SJCRH30 (cell line): ENCODE results near the gene TMEM273. TPM values are rescaled to one million over a fixed set of nuclear protein-coding genes. Genes with fewer than 3 reads are reported as not detected.

Experiments used
- DNase-seq, 2 experiments: peaks; one replicate each; pipeline ENCODE4 v3.0.0-alpha.2; 2015 to 2020
- H3K27ac ChIP-seq: fragments of 250-450 bp; sonication (Bioruptor Pico); 2 replicates; pipeline ENCODE4 v1.5.1; 2020; ENCODE audit warnings: mild to moderate bottlenecking, moderate library complexity
- H3K27me3 ChIP-seq: fragments of 250-450 bp; sonication (Bioruptor Pico); 2 replicates; pipeline ENCODE4 v1.5.1; 2020; ENCODE audit warnings: mild to moderate bottlenecking, moderate library complexity
- H3K36me3 ChIP-seq: fragments of 250-450 bp; sonication (Bioruptor Pico); 2 replicates; pipeline ENCODE4 v1.5.1; 2020; ENCODE audit warnings: mild to moderate bottlenecking, moderate library complexity
- H3K4me1 ChIP-seq: fragments of 250-450 bp; sonication (Bioruptor Pico); 2 replicates; pipeline ENCODE4 v1.5.1; 2020; ENCODE audit warnings: mild to moderate bottlenecking, moderate library complexity
- H3K4me3 ChIP-seq: fragments of 250-450 bp; sonication (Bioruptor Pico); 2 replicates; pipeline ENCODE4 v1.5.1; 2020; ENCODE audit warnings: mild to moderate bottlenecking, moderate library complexity
- H3K9me3 ChIP-seq: fragments of 250-450 bp; sonication (Bioruptor Pico); replicated peaks from 2 replicates; pipeline ENCODE4 v1.5.1; 2020; ENCODE audit warnings: mild to moderate bottlenecking, moderate library complexity
- total RNA-seq: library from RNA; depleted of rRNA; stranded (reverse); fragments of >200 nt; shearing (Covaris generic); gene quantifications from 2 replicates; pipeline ENCODE4 v1.2.3, GENCODE V29; 2014

TMEM273 gene
- total RNA-seq, 1 experiment from 2014 or later = 2.5 TPM

- H3K27me3 ChIP-seq = no peaks in the 10 kb centered on the region
- H3K36me3 ChIP-seq = no peaks in the 10 kb centered on the region
- H3K4me1 ChIP-seq = no peaks in the 10 kb centered on the region
- no peak overlapping the region for H3K4me3 ChIP-seq
- no peak for DNase-seq
- H3K9me3 ChIP-seq = no peaks in the 10 kb centered on the region
- no peak overlapping the region for H3K27ac ChIP-seq
These were observed 13.2 kb downstream of the TMEM273 start for GRCh38 chr10:49174926-49175500.

- DNase-seq = no peak
- Histone ChIP-seq H3K4me3 (no peak overlapping the region), H3K36me3 (no peaks in the 10 kb centered on the region), H3K9me3 (no peaks in the 10 kb centered on the region), H3K4me1 (no peaks in the 10 kb centered on the region), H3K27ac (no peak overlapping the region), H3K27me3 (no peaks in the 10 kb centered on the region)
These were observed 13.8 kb downstream of the TMEM273 start for GRCh38 chr10:49174261-49174925.

GRCh38 chr10:49173853-49174252 is 14.3 kb downstream of the TMEM273 start:
- Histone ChIP-seq H3K4me1 (no peaks in the 10 kb centered on the region), H3K9me3 (no peaks in the 10 kb centered on the region), H3K27ac (no peak overlapping the region), H3K36me3 (no peaks in the 10 kb centered on the region), H3K4me3 (no peak overlapping the region), H3K27me3 (no peaks in the 10 kb centered on the region)
- DNase-seq = no peak

GRCh38 chr10:49173201-49173772 is 14.9 kb downstream of the TMEM273 start:
- Histone ChIP-seq H3K36me3 (no peaks in the 10 kb centered on the region), H3K4me3 (no peak overlapping the region), H3K4me1 (no peaks in the 10 kb centered on the region), H3K9me3 (no peaks in the 10 kb centered on the region), H3K27me3 (no peaks in the 10 kb centered on the region), H3K27ac (no peak overlapping the region)
- no peak for DNase-seq

- no peaks in the 10 kb centered on the region for H3K9me3 ChIP-seq
- no peak for DNase-seq
- H3K4me1 ChIP-seq = no peaks in the 10 kb centered on the region
- H3K27ac ChIP-seq = no peak overlapping the region
- no peak overlapping the region for H3K4me3 ChIP-seq
- H3K27me3 ChIP-seq = no peaks in the 10 kb centered on the region
- no peaks in the 10 kb centered on the region for H3K36me3 ChIP-seq
These were observed 15.4 kb downstream of the TMEM273 start for GRCh38 chr10:49172777-49173132.

- H3K36me3 ChIP-seq = no peaks in the 10 kb centered on the region
- no peaks in the 10 kb centered on the region for H3K9me3 ChIP-seq
- DNase-seq = no peak
- H3K27me3 ChIP-seq = no peaks in the 10 kb centered on the region
- H3K4me3 ChIP-seq = no peak overlapping the region
- H3K4me1 ChIP-seq = no peaks in the 10 kb centered on the region
- H3K27ac ChIP-seq = no peak overlapping the region
These were observed 16.0 kb downstream of the TMEM273 start for GRCh38 chr10:49172061-49172776.

- DNase-seq = no peak
- Histone ChIP-seq H3K27ac (no peak overlapping the region), H3K4me1 (no peaks in the 10 kb centered on the region)
These were observed 16.7 kb downstream of the TMEM273 start for GRCh38 chr10:49171326-49172060.

GRCh38 chr10:49170632-49171325 is 17.4 kb downstream of the TMEM273 start:
- Histone ChIP-seq H3K27me3 (no peaks in the 10 kb centered on the region), H3K36me3 (no peaks in the 10 kb centered on the region), H3K27ac (no peak overlapping the region), H3K4me1 (no peaks in the 10 kb centered on the region), H3K4me3 (no peak overlapping the region), H3K9me3 (no peaks in the 10 kb centered on the region)
- DNase-seq = no peak

More at GRCh38 chr10:49171326-49172060, 16.7 kb downstream of the TMEM273 start:
- Histone ChIP-seq H3K27me3 (no peaks in the 10 kb centered on the region), H3K9me3 (no peaks in the 10 kb centered on the region), H3K4me3 (no peak overlapping the region), H3K36me3 (no peaks in the 10 kb centered on the region)

GRCh38 chr10:49169776-49170175 is 18.4 kb downstream of the TMEM273 start:
- DNase-seq = no peak
- H3K4me1 ChIP-seq = no peaks in the 10 kb centered on the region

GRCh38 chr10:49168831-49169500 is 19.2 kb downstream of the TMEM273 start:
- H3K36me3 ChIP-seq = no peaks in the 10 kb centered on the region
- H3K4me3 ChIP-seq = no peak overlapping the region
- no peaks in the 10 kb centered on the region for H3K9me3 ChIP-seq
- no peak overlapping the region for H3K27ac ChIP-seq
- H3K4me1 ChIP-seq = no peaks in the 10 kb centered on the region
- no peaks in the 10 kb centered on the region for H3K27me3 ChIP-seq
- no peak for DNase-seq

More at GRCh38 chr10:49169776-49170175, 18.4 kb downstream of the TMEM273 start:
- no peaks in the 10 kb centered on the region for H3K9me3 ChIP-seq
- H3K4me3 ChIP-seq = no peak overlapping the region
- no peak overlapping the region for H3K27ac ChIP-seq
- no peaks in the 10 kb centered on the region for H3K27me3 ChIP-seq
- H3K36me3 ChIP-seq = no peaks in the 10 kb centered on the region

- Histone ChIP-seq H3K27me3 (no peaks in the 10 kb centered on the region), H3K4me3 (no peak overlapping the region), H3K4me1 (no peaks in the 10 kb centered on the region), H3K9me3 (no peaks in the 10 kb centered on the region), H3K27ac (no peak overlapping the region), H3K36me3 (no peaks in the 10 kb centered on the region)
- no peak for DNase-seq
These were observed 20.0 kb downstream of the TMEM273 start for GRCh38 chr10:49168171-49168540.

GRCh38 chr10:49167425-49168170 is 20.6 kb downstream of the TMEM273 start:
- H3K9me3 ChIP-seq = no peaks in the 10 kb centered on the region
- no peaks in the 10 kb centered on the region for H3K27me3 ChIP-seq
- H3K4me3 ChIP-seq = no peak overlapping the region
- H3K27ac ChIP-seq = no peak overlapping the region
- DNase-seq = no peak
- H3K36me3 ChIP-seq = no peaks in the 10 kb centered on the region
- no peaks in the 10 kb centered on the region for H3K4me1 ChIP-seq
